HS-27A (cell line): ENCODE measurements around the gene C19orf47.

Experiments
- DNase-seq: peaks from one replicate; pipeline ENCODE4 v3.0.0-alpha.2; 2012; ENCODE audit warnings: low read depth, missing footprints

C19orf47 gene

GRCh38 chr19:40282209-40282580 is 66.0 kb downstream of the C19orf47 start:
- DNase-seq = no peak

GRCh38 chr19:40281381-40282208 is 66.6 kb downstream of the C19orf47 start:
- DNase-seq = no peak

- no peak for DNase-seq
These were observed 67.5 kb downstream of the C19orf47 start for GRCh38 chr19:40280608-40281221.

- DNase-seq = no peak
These were observed 68.2 kb downstream of the C19orf47 start for GRCh38 chr19:40279761-40280607.

GRCh38 chr19:40279120-40279551 is 69.1 kb downstream of the C19orf47 start:
- no peak for DNase-seq

- DNase-seq = no peak
These were observed 69.7 kb downstream of the C19orf47 start for GRCh38 chr19:40278361-40279035.

GRCh38 chr19:40277356-40278059 is 70.7 kb downstream of the C19orf47 start:
- no peak for DNase-seq

- no peak for DNase-seq
These were observed 73.3 kb downstream of the C19orf47 start for GRCh38 chr19:40274585-40275544.

GRCh38 chr19:40273469-40274360 is 74.5 kb downstream of the C19orf47 start:
- no peak for DNase-seq

GRCh38 chr19:40272261-40272660 is 75.9 kb downstream of the C19orf47 start:
- no peak for DNase-seq

GRCh38 chr19:40271706-40272105 is 76.5 kb downstream of the C19orf47 start:
- DNase-seq = no peak

GRCh38 chr19:40270362-40271089 is 77.7 kb downstream of the C19orf47 start:
- no peak for DNase-seq
